HG03469 (cell line): ENCODE measurements around the gene ARHGAP29.

Experiments used
- ATAC-seq: cut with Tn5 transposase; IDR thresholded peaks from one replicate; pipeline ENCODE4 v1.9.1; 2021; ENCODE audit warnings: mild to moderate bottlenecking, moderate library complexity, moderate number of reproducible peaks; ENCODE audit not compliant: unreplicated experiment

The ARHGAP29 gene

GRCh38 chr1:94125551-94126514 is 111.6 kb downstream of the ARHGAP29 start:
- ATAC-seq, result no peak

- no peak for ATAC-seq
These were observed 112.8 kb downstream of the ARHGAP29 start for GRCh38 chr1:94124538-94124937.

- ATAC-seq, result no peak
These were observed 115.0 kb downstream of the ARHGAP29 start for GRCh38 chr1:94122201-94122970.
